GM18873 (cell line): ENCODE measurements around the gene CLDN6.

Experiments
- ATAC-seq: cut with Tn5 transposase; IDR thresholded peaks from one replicate; pipeline ENCODE4 v1.9.1; 2021; ENCODE audit warnings: mild to moderate bottlenecking, moderate library complexity, moderate number of reproducible peaks; ENCODE audit not compliant: unreplicated experiment, low FRiP score

The CLDN6 gene

DNA sequence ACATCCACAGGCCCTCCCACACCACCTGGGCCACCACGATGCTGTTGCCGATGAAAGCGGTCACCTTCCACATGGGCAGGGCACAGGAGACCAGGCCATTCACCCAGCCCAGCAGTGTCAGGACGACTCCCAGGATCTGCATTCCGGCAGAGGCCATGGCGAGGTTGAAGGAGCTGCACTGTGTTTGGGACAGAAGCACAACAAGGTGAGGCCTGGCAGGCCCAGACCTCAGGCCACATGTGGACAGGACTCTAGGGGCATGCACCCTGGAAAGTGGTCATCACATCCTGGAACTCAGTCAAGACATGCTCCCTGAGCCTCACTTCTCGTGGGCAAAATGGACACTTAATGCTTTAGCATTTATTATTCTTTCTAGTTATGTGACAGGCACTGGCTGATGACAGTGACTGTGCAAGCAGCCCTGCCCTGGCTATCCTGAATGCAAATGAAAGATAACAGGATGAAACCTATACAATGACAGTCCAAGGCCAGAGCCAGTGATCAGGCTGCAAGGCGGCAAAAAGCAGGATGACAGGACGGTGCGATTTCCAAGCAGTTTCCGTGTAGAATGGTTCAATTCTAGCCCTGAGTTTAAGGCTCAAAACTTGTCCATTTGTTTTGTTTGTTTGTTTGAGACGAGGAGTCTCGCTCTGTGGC is 2.0 kb downstream of the CLDN6 start:
- no peak for ATAC-seq

- no peak for ATAC-seq
Observed at GRCh38 chr16:3014971-3015370, 3.0 kb downstream of the CLDN6 start.

- no peak for ATAC-seq
Observed at GRCh38 chr16:3013998-3014690, 3.8 kb downstream of the CLDN6 start.

DNA sequence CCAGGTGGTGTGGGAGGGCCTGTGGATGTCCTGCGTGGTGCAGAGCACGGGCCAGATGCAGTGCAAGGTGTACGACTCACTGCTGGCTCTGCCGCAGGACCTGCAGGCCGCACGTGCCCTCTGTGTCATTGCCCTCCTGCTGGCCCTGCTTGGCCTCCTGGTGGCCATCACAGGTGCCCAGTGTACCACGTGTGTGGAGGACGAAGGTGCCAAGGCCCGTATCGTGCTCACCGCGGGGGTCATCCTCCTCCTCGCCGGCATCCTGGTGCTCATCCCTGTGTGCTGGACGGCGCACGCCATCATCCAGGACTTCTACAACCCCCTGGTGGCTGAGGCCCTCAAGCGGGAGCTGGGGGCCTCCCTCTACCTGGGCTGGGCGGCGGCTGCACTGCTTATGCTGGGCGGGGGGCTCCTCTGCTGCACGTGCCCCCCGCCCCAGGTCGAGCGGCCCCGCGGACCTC is 4.5 kb downstream of the CLDN6 start:
- ATAC-seq: no peak

- ATAC-seq: no peak
Observed at GRCh38 chr16:3012828-3013420, 5.1 kb downstream of the CLDN6 start, which contains the start of gene CLDN9. Gene CLDN9, plus strand, starts transcription at chr16:3012923. Its CDS starts 440 bp downstream, at chr16:3013363.

GRCh38 chr16:3012246-3012645 is 5.7 kb downstream of the CLDN6 start:
- no peak for ATAC-seq

GRCh38 chr16:3010510-3010909 is 7.5 kb downstream of the CLDN6 start:
- no peak for ATAC-seq

- no peak for ATAC-seq
Observed at GRCh38 chr16:3009568-3010390, 8.2 kb downstream of the CLDN6 start.

DNA sequence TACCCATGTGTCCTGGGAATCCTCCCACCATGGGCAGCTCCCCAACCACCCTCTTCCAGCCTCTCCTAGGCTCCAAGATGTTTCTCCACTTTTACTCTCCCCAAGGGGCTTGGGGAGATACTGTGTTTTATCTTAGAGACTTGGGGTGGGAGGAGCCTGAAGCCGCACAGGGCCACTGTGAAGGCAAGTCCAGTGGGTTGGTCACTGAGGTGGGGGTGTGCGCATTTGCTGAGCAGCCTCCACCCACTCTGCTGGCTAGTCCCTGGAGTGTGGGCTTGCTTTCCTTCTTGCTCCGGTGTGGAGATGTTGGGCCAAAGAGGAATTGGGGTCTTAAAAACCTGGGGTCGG is 9.3 kb downstream of the CLDN6 start:
- no peak for ATAC-seq

- no peak for ATAC-seq
Observed at GRCh38 chr16:3007957-3008689, 9.9 kb downstream of the CLDN6 start.

DNA sequence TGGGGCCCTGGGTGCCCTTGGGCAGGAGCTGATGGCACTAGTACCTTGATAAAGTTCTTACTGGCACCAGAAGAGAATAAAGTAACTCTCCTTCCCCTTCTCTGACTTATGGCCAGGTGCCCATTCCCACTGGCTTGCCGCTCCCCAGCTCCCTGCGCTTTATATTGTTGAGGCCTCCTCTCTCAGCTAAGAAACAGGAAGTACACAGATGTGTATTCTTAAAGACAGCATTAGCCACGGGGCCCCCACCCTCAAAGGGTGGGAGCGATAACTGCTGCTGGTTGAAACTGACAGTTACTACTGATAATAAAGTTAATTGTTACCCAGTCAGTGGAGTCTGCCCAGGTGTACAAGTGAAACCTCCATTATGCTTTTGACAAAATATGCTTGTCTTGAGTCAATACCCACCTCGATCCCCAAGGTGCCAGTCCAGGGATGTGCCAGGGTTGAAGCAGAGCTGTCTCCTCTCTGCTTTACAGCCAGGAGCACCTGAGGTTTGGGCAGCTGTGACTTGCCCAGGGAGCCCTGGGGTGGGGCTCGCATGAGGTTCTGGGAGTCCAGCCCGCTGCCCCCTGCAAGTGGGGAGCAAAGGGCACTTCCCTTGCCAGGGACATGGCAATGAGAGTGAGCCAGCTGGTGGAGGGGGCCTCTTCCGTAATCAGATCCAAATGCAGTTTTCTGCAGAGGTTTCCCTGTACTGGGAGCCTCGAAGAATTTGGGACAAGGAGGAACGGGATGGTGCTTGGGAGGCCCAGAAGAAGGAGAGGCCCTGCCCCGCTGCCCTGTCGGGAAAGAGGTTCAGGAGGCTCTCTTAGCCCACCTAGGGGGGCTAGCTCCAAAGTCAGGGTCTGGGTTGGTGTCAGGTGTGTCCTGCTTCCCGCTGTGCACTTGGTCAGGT is 10.7 kb downstream of the CLDN6 start:
- ATAC-seq: no peak

DNA sequence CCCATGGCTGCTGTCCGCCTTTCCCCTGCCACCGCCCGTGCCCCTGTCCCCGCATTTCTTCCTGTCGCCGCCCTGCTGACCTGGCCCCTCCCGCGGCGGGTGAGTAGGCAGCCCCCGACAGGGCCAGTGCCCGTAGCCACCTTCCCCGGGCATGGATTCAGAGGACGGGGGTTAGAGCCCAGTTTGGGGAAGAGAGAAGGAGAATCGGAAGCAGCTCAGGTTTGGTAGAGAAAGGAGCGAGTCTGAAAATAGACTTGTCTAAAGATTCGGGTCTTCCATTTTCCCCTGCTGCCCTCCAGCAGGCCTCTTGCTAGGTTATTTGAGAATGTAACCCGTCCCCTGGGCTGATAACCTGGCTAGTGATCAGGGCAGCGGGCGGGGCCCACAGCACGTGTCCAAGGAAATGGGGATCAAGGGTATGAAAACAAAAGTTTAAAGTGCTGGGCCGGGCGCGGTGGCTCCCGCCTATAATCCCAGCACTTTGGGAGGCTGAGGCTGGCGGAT is 13.2 kb downstream of the CLDN6 start:
- no peak for ATAC-seq

- peak; percentile 1 for ATAC-seq
Observed at GRCh38 chr16:3004319-3004718, 13.7 kb downstream of the CLDN6 start.

GRCh38 chr16:3003582-3004270 is 14.3 kb downstream of the CLDN6 start:
- ATAC-seq: peak; percentile 95

DNA sequence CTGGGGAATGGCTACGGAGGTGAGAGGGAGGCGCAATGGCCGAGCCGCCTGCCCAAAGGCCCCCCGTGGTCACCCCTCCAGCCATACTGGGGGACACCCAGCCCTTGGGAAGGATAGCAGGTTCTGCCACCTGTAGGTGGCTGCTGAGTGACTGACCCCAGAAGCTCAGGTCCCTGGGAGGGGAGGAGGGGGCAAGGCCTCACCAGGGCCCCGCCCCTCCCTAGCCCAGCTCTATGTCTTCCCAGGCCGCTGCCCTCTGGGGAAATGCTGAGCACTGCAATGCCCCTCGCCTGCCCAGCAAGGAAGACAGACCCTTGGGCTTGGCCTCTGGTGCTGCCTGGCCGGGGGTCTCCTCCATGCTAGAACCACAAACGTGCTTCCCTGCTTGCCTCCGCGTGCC is 16.7 kb downstream of the CLDN6 start:
- ATAC-seq: no peak

GRCh38 chr16:3000540-3000939 is 17.4 kb downstream of the CLDN6 start:
- ATAC-seq: no peak

DNA sequence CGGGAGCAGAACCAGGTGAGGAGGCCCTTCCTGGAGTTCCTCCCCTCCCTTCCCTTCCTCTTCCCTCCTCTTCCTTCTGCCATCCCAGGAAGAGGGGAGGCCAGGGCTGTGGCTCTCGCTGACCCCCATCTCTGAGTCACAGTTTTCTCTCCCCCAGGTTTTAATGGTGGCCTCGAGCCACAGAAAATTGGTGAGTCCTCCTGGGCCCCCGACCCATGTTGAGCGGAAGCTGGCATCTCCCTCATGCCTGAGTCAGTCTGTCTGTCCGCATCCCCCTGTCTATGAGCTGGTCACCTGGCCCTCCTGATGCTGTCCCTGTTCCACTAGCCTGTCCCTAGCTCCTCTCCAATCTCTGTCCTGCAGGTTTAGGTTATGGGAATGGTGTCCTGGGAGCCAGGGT is 18.1 kb downstream of the CLDN6 start:
- ATAC-seq: no peak

GRCh38 chr16:2996298-2996697 is 21.7 kb downstream of the CLDN6 start:
- no peak for ATAC-seq
